Measurements from ENCODE around the gene MCTP1.

MCTP1 gene

DNA sequence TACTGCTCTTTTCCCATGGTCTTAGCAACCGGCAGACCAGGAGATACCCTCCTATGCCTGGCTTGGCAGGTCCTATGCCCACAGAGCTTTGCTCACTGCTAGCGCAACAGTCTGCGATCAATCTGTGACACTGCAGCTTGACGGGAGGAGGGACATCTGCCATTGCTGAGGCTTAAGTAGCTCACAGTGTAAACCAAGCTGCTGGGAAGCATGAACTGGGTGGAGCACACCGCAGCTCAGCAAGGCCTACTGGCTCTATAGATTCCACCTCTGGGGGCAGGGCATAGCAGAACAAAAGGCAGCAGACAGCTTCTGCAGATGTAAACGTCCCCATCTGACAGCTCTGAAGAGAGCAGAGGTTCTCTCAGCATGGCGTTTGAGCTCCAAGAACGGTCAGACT lies 40.4 kb downstream of the MCTP1 start:
- Histone ChIP-seq H3K36me3 (ENCODE audit: insufficient read depth, low read length) (no peaks in the 10 kb centered on the region), H3K4me3 (ENCODE audit: low read depth in 1 of 2, low read length in 2 of 2) (no peak overlapping the region), H3K4me1 (ENCODE audit: insufficient read depth, low read length) (no peaks in the 10 kb centered on the region)

GRCh38 chr5:95241635-95242034 lies 43.3 kb downstream of the MCTP1 start:
- Histone ChIP-seq H3K27ac (ENCODE audit: low read depth, low read length) (no peak overlapping the region), H3K4me3 (ENCODE audit: low read depth in 1 of 2, low read length in 2 of 2) (no peak overlapping the region), H3K36me3 (ENCODE audit: insufficient read depth, low read length) (no peaks in the 10 kb centered on the region), H3K4me1 (ENCODE audit: insufficient read depth, low read length) (no peaks in the 10 kb centered on the region), H3K9ac (ENCODE audit: low read length) (no peak overlapping the region), H3K27me3 (ENCODE audit: control insufficient read depth in 1 of 2, insufficient read depth in 2 of 2, low read length in 2 of 2) (no peaks in the 10 kb centered on the region), H3K9me3 (ENCODE audit: low read length) (no peaks in the 10 kb centered on the region)

More for the DNA sequence above, 40.4 kb downstream of the MCTP1 start:
- no peaks in the 10 kb centered on the region for H3K27me3 ChIP-seq (ENCODE audit: control insufficient read depth in 1 of 2, insufficient read depth in 2 of 2, low read length in 2 of 2)
- no peak overlapping the region for H3K9ac ChIP-seq (ENCODE audit: low read length)
- H3K9me3 ChIP-seq (ENCODE audit: low read length): no peaks in the 10 kb centered on the region
- H3K27ac ChIP-seq (ENCODE audit: low read depth, low read length): no peak overlapping the region

DNA sequence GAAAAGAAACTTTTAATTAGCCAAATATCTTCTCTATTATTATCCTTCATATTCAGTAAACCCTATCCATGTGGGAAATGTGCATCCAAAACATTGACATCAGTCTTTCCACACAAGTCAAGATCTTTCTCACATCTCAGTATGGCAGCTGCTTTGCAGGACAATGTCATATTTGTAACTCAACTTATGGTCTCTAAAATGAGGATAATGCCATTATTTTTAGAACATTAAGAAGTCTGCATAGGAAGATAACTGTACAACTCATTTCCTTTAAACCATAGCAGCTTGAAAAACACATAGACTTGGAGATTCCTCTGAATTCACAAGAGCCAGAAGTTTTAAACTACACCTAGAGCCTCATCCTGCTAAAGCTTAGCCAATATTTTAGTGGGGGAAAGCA lies 43.7 kb downstream of the MCTP1 start:
- no peaks in the 10 kb centered on the region for H3K27me3 ChIP-seq (ENCODE audit: control insufficient read depth in 1 of 2, insufficient read depth in 2 of 2, low read length in 2 of 2)
- H3K9ac ChIP-seq (ENCODE audit: low read length): no peak overlapping the region
- H3K9me3 ChIP-seq (ENCODE audit: low read length): no peaks in the 10 kb centered on the region
- H3K36me3 ChIP-seq (ENCODE audit: insufficient read depth, low read length): no peaks in the 10 kb centered on the region
- H3K4me3 ChIP-seq (ENCODE audit: low read depth in 1 of 2, low read length in 2 of 2): no peak overlapping the region
- H3K27ac ChIP-seq (ENCODE audit: low read depth, low read length): no peak overlapping the region
- no peaks in the 10 kb centered on the region for H3K4me1 ChIP-seq (ENCODE audit: insufficient read depth, low read length)

DNA sequence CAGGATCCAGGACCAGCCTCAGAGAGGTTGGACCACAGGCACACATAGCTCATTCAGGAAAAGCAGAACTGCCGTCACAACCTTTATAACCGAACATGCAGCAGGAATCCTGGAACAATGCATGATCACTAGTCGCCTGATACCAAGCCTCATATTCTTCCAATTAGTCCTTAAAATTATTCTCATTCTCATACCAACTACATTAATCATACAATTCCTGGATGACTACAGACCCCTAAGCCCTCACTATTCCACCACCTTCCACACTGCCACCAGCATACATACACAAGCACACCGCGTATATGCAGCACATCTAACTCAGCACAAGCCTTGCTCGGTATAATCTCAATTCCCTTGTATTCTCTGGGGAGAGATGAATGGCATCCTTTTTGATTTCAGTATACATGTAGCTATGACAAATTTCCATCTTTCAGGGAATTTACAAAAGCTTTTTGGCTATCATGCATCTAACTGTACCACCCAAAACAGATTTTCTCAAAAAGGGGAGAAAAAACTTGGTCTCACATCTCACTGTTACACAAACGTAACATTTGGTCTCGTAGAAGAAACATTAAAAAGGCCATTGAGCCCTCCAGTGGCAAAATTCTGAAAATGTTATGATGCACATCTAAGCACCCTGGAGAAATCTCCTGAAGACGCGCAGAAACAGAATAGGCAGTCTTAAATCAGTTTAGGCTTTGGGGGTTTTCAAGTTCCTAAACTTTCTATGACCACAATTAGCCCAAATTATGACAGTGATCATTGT lies 46.2 kb downstream of the MCTP1 start:
- no peaks in the 10 kb centered on the region for H3K27me3 ChIP-seq (ENCODE audit: control insufficient read depth in 1 of 2, insufficient read depth in 2 of 2, low read length in 2 of 2)
- no peak overlapping the region for H3K9ac ChIP-seq (ENCODE audit: low read length)
- H3K36me3 ChIP-seq (ENCODE audit: insufficient read depth, low read length): no peaks in the 10 kb centered on the region
- H3K4me1 ChIP-seq (ENCODE audit: insufficient read depth, low read length): no peaks in the 10 kb centered on the region
- no peak overlapping the region for H3K27ac ChIP-seq (ENCODE audit: low read depth, low read length)
- H3K9me3 ChIP-seq (ENCODE audit: low read length): no peaks in the 10 kb centered on the region
- H3K4me3 ChIP-seq (ENCODE audit: low read depth in 1 of 2, low read length in 2 of 2): no peak overlapping the region

DNA sequence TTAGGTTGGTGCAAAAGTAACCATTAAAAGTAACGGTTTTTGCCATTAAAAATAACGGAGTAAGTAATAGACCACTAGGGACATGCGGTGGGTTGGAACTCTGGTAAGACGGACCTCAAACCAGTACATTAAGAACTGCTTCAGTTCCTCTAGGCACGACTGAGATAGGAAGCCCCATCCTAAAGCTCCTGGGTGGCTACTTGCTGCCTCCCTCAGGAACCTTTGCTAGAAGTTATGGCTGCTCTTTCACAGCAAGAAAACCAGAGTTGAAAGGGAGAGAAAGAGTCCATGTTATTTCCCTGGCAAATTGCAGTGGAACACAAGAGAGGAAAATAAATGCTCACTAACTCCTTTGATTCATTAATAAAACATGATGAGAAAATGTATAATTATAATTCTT lies 47.6 kb downstream of the MCTP1 start:
- H3K27me3 ChIP-seq (ENCODE audit: control insufficient read depth in 1 of 2, insufficient read depth in 2 of 2, low read length in 2 of 2): no peaks in the 10 kb centered on the region
- H3K9ac ChIP-seq (ENCODE audit: low read length): no peak overlapping the region
- H3K4me3 ChIP-seq (ENCODE audit: low read depth in 1 of 2, low read length in 2 of 2): no peak overlapping the region
- no peaks in the 10 kb centered on the region for H3K9me3 ChIP-seq (ENCODE audit: low read length)
- H3K36me3 ChIP-seq (ENCODE audit: insufficient read depth, low read length): no peaks in the 10 kb centered on the region
- no peak overlapping the region for H3K27ac ChIP-seq (ENCODE audit: low read depth, low read length)
- H3K4me1 ChIP-seq (ENCODE audit: insufficient read depth, low read length): no peaks in the 10 kb centered on the region

DNA sequence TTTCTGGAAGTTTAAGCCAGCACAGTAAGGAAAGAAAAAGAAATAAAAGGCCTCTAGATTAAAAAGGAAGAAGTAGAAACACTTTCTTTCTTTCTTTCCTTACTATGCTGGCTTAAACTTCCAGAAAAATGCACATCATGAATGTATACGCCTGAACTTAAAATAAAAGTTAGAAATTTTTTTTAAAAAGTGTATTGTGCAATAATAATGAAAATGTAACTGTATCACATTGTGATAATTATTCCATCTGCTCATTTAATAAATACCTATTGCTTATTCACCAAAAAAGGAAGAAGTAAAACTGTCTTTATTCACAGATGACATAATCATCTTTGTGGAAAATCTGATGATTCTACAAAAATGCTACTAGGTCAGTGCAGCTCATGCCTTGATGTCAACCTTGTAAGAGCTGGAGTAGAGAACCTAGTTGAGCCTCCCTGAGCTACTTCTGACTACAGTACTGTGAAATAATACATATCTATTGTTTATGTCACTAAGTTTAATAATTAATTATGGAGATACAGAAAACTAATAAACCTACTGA lies 49.4 kb downstream of the MCTP1 start:
- H3K9me3 ChIP-seq (ENCODE audit: low read length): no peaks in the 10 kb centered on the region
- no peaks in the 10 kb centered on the region for H3K4me1 ChIP-seq (ENCODE audit: insufficient read depth, low read length)
- H3K4me3 ChIP-seq (ENCODE audit: low read depth in 1 of 2, low read length in 2 of 2): no peak overlapping the region
- H3K9ac ChIP-seq (ENCODE audit: low read length): no peak overlapping the region
- H3K27me3 ChIP-seq (ENCODE audit: control insufficient read depth in 1 of 2, insufficient read depth in 2 of 2, low read length in 2 of 2): no peaks in the 10 kb centered on the region
- H3K27ac ChIP-seq (ENCODE audit: low read depth, low read length): no peak overlapping the region
- no peaks in the 10 kb centered on the region for H3K36me3 ChIP-seq (ENCODE audit: insufficient read depth, low read length)

GRCh38 chr5:95229646-95230045 lies 55.2 kb downstream of the MCTP1 start:
- Histone ChIP-seq H3K27ac (ENCODE audit: low read depth, low read length) (no peak overlapping the region), H3K4me1 (ENCODE audit: insufficient read depth, low read length) (no peaks in the 10 kb centered on the region), H3K9ac (ENCODE audit: low read length) (no peak overlapping the region), H3K4me3 (ENCODE audit: low read depth in 1 of 2, low read length in 2 of 2) (no peak overlapping the region), H3K9me3 (ENCODE audit: low read length) (no peaks in the 10 kb centered on the region), H3K27me3 (ENCODE audit: control insufficient read depth in 1 of 2, insufficient read depth in 2 of 2, low read length in 2 of 2) (no peaks in the 10 kb centered on the region), H3K36me3 (ENCODE audit: insufficient read depth, low read length) (no peaks in the 10 kb centered on the region)

- Histone ChIP-seq H3K9ac (ENCODE audit: low read length) (no peak overlapping the region), H3K4me3 (ENCODE audit: low read depth in 1 of 2, low read length in 2 of 2) (no peak overlapping the region), H3K27ac (ENCODE audit: low read depth, low read length) (no peak overlapping the region), H3K4me1 (ENCODE audit: insufficient read depth, low read length) (no peaks in the 10 kb centered on the region), H3K36me3 (ENCODE audit: insufficient read depth, low read length) (no peaks in the 10 kb centered on the region), H3K27me3 (ENCODE audit: control insufficient read depth in 1 of 2, insufficient read depth in 2 of 2, low read length in 2 of 2) (no peaks in the 10 kb centered on the region), H3K9me3 (ENCODE audit: low read length) (no peaks in the 10 kb centered on the region)
Measured at GRCh38 chr5:95224701-95225459, 60.0 kb downstream of the MCTP1 start.

DNA sequence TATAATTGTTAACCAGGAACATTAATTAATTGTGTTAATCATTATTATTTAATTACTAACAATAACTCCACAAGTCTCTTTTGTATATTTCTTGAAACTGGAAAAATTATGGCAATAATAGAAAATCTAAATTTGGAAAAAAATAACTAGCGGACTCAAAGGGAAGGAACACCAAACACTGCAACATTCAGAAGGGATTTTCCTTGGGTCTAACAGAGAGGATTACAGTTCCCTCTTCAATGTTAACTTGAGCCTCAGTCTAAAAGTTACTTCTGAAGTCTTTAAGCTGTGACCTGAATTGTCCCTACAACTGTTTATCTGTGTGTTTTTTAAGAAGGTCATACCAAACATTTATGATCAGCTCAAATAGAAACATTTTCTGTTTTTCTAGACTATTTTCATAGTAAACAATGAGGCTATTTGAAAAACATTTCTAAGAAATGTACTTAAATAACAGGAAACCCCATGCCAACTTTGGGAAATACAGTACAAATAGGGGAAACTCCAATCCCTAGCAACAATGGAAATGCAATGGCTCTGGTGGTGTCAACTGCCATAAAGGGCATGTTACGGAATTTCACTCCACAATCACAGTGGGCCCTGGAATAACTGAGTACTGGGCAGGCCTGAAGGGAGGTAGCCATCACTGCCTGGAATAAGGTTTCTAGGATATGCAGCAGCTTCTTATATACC lies 61.2 kb downstream of the MCTP1 start:
- Histone ChIP-seq H3K9me3 (ENCODE audit: low read length) (no peaks in the 10 kb centered on the region), H3K36me3 (ENCODE audit: insufficient read depth, low read length) (no peaks in the 10 kb centered on the region), H3K4me3 (ENCODE audit: low read depth in 1 of 2, low read length in 2 of 2) (no peak overlapping the region), H3K4me1 (ENCODE audit: insufficient read depth, low read length) (no peaks in the 10 kb centered on the region), H3K9ac (ENCODE audit: low read length) (no peak overlapping the region), H3K27ac (ENCODE audit: low read depth, low read length) (no peak overlapping the region), H3K27me3 (ENCODE audit: control insufficient read depth in 1 of 2, insufficient read depth in 2 of 2, low read length in 2 of 2) (no peaks in the 10 kb centered on the region)

DNA sequence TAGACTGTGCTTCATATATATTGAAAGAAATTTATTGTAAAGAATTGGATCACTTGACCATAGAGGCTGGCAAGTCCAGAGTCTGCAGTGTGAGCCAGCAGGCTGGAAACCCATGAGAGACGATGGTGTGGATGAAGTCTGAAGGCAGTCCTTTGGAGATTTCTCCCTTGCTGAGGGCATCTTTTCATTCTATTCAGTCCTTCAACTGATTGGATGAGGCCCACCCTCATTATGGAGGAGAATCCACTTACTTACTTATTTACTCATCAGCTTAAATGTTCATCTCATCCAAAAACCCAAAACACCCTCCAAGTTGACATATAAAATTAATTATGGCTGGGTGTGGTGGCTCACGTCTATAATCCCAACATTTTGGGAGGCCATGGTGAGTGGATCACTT lies 62.1 kb downstream of the MCTP1 start:
- no peak overlapping the region for H3K27ac ChIP-seq (ENCODE audit: low read depth, low read length)
- H3K27me3 ChIP-seq (ENCODE audit: control insufficient read depth in 1 of 2, insufficient read depth in 2 of 2, low read length in 2 of 2): no peaks in the 10 kb centered on the region
- H3K9me3 ChIP-seq (ENCODE audit: low read length): no peaks in the 10 kb centered on the region
- H3K9ac ChIP-seq (ENCODE audit: low read length): no peak overlapping the region
- no peaks in the 10 kb centered on the region for H3K4me1 ChIP-seq (ENCODE audit: insufficient read depth, low read length)
- H3K4me3 ChIP-seq (ENCODE audit: low read depth in 1 of 2, low read length in 2 of 2): no peak overlapping the region
- no peaks in the 10 kb centered on the region for H3K36me3 ChIP-seq (ENCODE audit: insufficient read depth, low read length)

GRCh38 chr5:95221234-95221633 lies 63.7 kb downstream of the MCTP1 start:
- Histone ChIP-seq H3K9me3 (ENCODE audit: low read length) (no peaks in the 10 kb centered on the region), H3K9ac (ENCODE audit: low read length) (no peak overlapping the region), H3K4me3 (ENCODE audit: low read depth in 1 of 2, low read length in 2 of 2) (no peak overlapping the region), H3K27ac (ENCODE audit: low read depth, low read length) (no peak overlapping the region), H3K4me1 (ENCODE audit: insufficient read depth, low read length) (no peaks in the 10 kb centered on the region), H3K36me3 (ENCODE audit: insufficient read depth, low read length) (no peaks in the 10 kb centered on the region), H3K27me3 (ENCODE audit: control insufficient read depth in 1 of 2, insufficient read depth in 2 of 2, low read length in 2 of 2) (no peaks in the 10 kb centered on the region)

All from muscle layer of colon (tissue), 2 donors.